NCI-H510A treated with DMSO at 0.1 percent for 48 hours (cell line): ENCODE results near the gene TP53RK.
"Not testable (repeated sequence)": the region's sequence is repeated elsewhere in the genome, so short reads cannot be mapped to it uniquely, and the experiment has no call there.

ENCODE experiments used
- DNase-seq: peaks from one replicate; lab custom pipeline; 2025; lab: John Stamatoyannopoulos, UW

Gene TP53RK

GRCh38 chr20:46683011-46683667, 6.1 kb downstream of the TP53RK start:
- no peak for DNase-seq

- no peak for DNase-seq
Observed at GRCh38 chr20:46682063-46682821, 7.0 kb downstream of the TP53RK start.

DNA sequence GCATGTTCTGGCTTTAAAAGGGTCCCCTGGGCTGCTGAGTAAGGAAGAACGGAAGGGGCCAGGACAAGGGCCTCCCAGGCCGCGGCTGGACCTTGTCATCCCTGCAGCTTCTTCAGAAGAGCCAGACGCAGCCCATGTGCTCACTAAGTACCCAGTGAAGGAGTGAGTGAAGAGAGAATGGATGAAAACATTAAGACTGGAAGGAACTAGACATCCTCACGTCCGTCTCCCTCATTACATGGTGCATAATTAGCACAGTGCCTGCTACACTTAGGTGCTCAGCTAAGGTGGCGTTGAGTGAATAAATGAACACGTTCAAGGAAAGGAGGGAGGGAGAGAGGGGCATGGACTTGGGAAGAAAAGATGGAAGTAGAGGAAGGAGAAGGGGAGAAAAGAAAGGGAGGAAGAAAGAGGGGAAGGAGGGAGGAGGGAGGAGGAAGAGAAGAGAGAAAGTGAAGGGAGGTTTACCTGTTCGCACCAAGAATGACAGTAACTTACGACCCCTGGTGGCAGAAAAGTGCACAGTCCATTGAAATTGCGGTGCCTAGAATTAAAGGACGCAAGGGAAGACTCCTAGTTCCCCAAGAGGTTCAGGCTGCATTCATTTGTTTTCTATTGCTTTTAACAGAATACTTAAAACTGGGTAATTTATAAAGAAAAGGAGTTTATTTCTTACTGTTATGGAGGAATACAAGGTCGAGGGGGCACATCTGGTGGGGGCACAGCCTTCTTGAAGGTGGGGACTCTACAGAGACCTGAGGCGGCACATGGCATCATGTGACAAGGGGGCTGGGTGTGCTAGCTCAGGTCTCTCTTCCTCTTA, 8.0 kb downstream of the TP53RK start:
- DNase-seq, result peak; percentile 85

- DNase-seq, result no peak
Observed at GRCh38 chr20:46680684-46681031, 8.6 kb downstream of the TP53RK start.

- DNase-seq, result no peak
Observed at GRCh38 chr20:46678516-46678915, 10.7 kb downstream of the TP53RK start.

- no peak for DNase-seq
Observed at GRCh38 chr20:46677608-46678007, 11.6 kb downstream of the TP53RK start.

GRCh38 chr20:46676649-46677316, 12.5 kb downstream of the TP53RK start:
- not testable (repeated sequence) for DNase-seq

GRCh38 chr20:46674253-46675083, 14.8 kb downstream of the TP53RK start:
- no peak for DNase-seq

GRCh38 chr20:46673394-46674252, 15.6 kb downstream of the TP53RK start:
- DNase-seq, result no peak

DNA sequence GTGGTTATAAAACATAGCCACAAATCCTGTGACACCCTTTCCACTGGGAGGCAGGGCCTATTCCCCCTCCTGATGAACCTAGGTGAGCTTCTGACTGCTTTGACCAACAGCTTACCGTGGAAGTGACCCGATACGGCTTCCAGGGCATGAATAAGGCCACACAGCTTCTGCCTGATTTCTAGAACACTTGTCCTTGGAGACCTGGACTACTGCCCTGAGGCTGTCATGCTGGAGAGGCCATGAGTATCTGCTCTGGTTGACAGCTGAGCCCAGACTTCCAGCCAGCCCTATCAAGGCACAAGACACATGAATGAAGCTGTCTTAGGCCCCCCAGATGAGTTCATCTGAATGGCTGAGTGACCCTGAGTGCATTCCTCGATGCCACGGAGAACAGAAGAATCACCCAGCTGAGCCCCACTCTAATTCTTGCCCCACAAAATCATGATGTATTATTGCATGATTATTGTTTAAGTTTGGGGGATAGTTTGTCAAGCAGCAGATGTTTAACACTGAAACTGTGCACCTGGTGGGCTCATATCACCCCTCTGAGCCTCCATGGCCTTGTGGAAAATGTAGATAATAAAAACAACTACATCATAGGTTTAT, 16.6 kb downstream of the TP53RK start:
- DNase-seq, result no peak

- no peak for DNase-seq
Observed at GRCh38 chr20:46671866-46672542, 17.2 kb downstream of the TP53RK start.

DNA sequence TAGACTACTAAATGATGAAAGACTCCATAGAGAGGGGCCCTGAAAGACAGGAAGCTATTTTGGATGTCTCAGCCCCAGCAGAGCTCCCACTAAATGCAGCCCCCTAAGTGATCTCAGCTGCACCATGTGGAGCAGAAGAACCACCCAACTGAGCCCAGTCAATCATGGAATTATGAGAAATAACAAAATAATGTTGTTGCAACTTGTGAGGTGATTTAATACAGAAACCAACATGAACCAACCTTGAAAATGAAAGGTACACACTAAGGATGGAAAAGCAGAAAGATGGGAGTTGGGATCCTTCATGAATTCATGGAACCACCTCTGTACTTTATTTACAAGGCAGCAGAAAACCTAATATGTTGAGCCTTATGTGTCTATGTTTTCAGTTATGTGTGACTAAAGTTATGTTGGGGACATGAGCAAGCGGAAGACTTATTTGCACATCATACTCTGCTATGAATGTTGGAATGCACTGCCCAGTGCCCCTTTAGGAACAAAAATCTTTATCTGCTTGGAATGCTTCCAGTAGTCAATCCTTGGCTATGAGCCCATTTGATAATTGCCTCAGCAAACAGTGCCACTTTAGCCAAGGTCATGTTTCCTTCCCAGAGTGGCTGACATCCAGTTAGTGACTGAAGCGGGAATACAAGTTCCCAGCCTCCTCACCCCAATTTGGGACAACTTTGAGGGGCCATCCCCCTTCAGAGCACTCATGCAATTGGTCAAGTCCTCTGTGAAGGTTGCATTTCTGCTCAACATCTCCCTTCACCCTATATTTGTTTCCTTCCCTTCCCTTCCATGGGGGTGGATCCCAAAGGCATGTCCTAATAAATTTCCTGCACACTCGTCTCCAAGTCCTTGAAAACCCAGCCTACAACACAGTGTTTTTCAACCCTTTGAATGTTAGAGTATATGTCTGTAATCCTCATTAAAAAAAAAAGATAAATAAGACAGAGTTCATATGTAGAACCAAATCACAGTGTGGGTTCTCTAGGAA, 18.4 kb downstream of the TP53RK start:
- peak; percentile 4 for DNase-seq

DNA sequence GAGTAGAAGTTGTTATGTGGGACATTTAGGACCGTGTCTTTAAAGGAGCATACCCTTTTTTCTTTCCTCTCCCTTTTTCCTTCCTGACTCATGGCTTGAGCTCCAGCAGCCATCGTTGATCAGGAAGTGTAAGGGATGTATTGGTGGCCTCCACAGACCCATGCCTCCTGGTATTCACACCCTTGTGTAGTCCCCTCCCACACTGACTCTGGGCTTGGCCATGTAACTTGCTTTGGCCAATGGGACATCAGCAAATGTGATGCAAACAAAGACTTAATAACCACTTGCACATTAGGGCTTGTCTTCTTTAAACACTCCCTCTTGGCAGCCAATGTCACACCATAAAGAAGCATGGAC, 19.0 kb downstream of the TP53RK start:
- no peak for DNase-seq

DNA sequence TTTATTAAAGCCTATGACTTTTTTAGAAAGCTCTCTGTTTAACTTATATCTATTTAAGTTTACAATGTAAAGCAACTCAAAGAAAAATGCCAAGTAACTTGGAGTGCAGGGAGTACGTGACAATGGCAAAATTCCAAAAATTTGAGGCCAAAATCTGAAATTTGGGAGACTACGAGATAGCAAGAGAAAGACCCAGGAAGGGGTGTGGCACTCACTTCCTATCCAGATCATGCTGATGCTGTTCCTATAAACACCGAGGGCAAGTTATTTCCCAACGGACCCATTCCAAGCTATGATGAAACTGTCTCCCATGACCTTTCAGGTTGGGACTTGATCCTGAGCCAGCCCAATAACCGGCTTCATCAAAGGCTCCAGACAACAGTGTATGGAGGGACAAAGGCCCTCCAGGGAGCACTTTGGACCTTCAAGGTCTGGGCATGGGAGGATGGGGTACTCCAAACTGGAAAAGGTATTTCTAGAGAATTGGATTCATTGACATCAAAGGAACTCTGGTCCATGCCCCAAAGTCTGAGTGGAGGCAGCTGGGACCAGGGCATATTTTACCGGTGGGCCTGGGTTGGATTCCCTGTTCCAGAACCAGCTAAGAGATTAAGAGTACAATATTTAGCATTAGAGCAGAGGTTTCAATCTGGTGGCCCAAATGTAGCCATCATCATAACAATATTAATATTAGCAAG, 22.3 kb downstream of the TP53RK start:
- DNase-seq, result no peak

DNA sequence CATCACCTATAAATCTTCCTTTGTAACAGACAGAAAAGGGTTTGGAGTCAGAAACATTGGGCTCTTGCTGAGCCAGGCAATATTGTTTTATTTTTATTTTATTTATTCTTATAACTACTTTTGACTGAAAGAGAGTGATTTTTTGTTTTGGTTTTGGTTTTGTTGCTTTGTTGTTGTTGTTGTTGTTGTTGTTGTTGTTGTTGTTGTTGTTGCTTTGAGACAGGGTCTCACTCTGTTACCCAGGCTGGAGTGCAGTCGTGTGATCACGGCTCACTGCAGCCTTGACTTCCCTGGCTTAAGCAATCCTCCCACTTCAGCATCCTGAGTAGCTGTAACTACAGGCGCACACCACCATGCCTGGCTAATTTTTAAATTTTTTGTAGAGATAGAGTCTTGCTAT, 22.9 kb downstream of the TP53RK start:
- no peak for DNase-seq

DNA sequence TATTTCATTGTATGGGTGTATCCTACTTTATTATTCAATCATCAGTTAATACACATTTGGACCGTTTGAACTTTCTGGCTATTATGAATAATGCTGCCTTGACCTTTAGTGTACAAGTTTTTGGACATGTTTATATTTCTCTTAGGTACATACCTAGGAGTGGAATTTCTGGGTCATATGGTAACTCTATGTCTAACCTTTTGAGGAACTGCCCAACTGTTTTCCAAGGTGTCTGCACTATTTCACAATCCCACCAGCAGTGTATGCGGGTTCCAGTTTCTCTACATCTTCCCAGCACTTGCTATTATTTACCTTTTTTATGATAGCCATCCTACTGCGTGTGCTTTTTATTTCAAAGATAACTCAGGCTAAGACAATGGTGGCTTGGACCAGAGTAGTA, 23.6 kb downstream of the TP53RK start:
- no peak for DNase-seq

DNA sequence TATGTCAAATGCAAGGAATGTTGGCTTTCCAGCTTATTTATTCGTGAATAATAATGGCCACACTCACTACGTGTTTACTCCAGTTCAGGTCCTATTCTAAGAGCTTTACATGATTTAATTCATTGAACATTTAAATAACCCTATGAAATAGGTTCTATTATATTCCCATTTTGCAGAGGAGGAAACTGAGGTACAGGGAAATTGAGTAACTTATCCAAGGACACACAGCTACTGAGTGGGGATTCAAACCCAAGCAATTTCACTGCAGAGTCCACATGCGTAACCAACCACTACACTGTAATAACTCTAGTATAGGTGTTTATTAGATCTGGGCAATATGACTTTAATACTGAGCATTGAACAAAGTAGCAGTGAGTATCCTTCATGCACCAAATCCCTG, 25.7 kb downstream of the TP53RK start:
- DNase-seq, result no peak

GRCh38 chr20:46661659-46662058, 27.6 kb downstream of the TP53RK start:
- DNase-seq, result no peak
